Lung (tissue), 12 donors: ENCODE data around the gene RND3. TPM values are rescaled to one million over a fixed set of nuclear protein-coding genes. Genes with fewer than 3 reads are reported as not detected.

ENCODE experiments used
- ATAC-seq: fragments of 200-7000 bp; cut with Tn5 transposase; one replicate; pipeline ENCODE4 v1.9.1; 2020; ENCODE audit warnings: moderate number of reproducible peaks; ENCODE audit not compliant: insufficient read depth, low FRiP score
- DNase-seq, 3 donors: peaks; one replicate each; pipeline ENCODE4 v3.0.0-alpha.2; 2013 to 2017
- H3K27ac ChIP-seq, 2 donors: one replicate each; pipeline ENCODE4 v1.5.1; 2013; ENCODE audit warnings: mild to moderate bottlenecking in 2 of 2, moderate library complexity in 2 of 2, control low read depth in 1 of 2, inconsistent platforms in 1 of 2, low read depth in 1 of 2, low read length in 1 of 2
- H3K27me3 ChIP-seq, 3 donors: one replicate each; pipeline ENCODE4 v1.5.1; 2013; ENCODE audit warnings: low read length in 2 of 3; ENCODE audit not compliant: control insufficient read depth in 3 of 3, insufficient read depth in 3 of 3
- H3K36me3 ChIP-seq, 4 donors: one replicate each; pipeline ENCODE4 v1.5.1; 2013; ENCODE audit warnings: low read length in 4 of 4, mild to moderate bottlenecking in 1 of 4, moderate library complexity in 1 of 4; ENCODE audit not compliant: control insufficient read depth in 4 of 4, insufficient read depth in 4 of 4
- H3K4me1 ChIP-seq, 5 donors: one replicate each; pipeline ENCODE4 v1.5.1; 2013; ENCODE audit warnings: low read length in 5 of 5, mild to moderate bottlenecking in 2 of 5, moderate library complexity in 1 of 5; ENCODE audit not compliant: control insufficient read depth in 5 of 5, insufficient read depth in 5 of 5
- H3K4me3 ChIP-seq: one replicate; pipeline ENCODE4 v1.5.1; 2013; ENCODE audit warnings: mild to moderate bottlenecking, control low read depth, moderate library complexity
- H3K9ac ChIP-seq, 2 donors: one replicate each; pipeline ENCODE4 v1.5.1; 2013; ENCODE audit warnings: low read length in 2 of 2, control low read depth in 1 of 2; ENCODE audit not compliant: insufficient read depth in 1 of 2
- H3K9me3 ChIP-seq, 4 donors: one replicate each; pipeline ENCODE4 v1.5.1; 2013; ENCODE audit warnings: low read length in 3 of 4, mild to moderate bottlenecking in 1 of 4, moderate library complexity in 1 of 4; ENCODE audit not compliant: control insufficient read depth in 4 of 4, insufficient read depth in 3 of 4
- CTCF ChIP-seq: IDR thresholded peaks from 2 replicates; pipeline ENCODE4 v1.5.1; 2012; ENCODE audit warnings: mild to moderate bottlenecking; ENCODE audit errors: control extremely low read depth, extremely low read depth
- WGBS, 2 donors: extraction: QIAGEN DNeasy Blood & Tissue Kit; methylation state at CpG; one replicate each; pipeline ENCODE4 v1.1.7; 2013; 5-methylcytosine and 5-hydroxymethylcytosine counted together
- polyA plus RNA-seq, 2 donors: library from polyadenylated mRNA; stranded (reverse); fragments of 200-250 nt; gene quantifications; one replicate each; pipeline ENCODE4 v1.2.1, GENCODE V29; 2013
- total RNA-seq, 2 donors: library from RNA; depleted of rRNA in 1 of 2; stranded (reverse); fragments of >200 nt in 1 of 2; gene quantifications; one replicate each; pipeline ENCODE4 v1.2.1, GENCODE V29; 2014 to 2021
- donor health status: control.
- donor health status: control.
- donor health status: Bipolar disorder and iron deficiency.
- donor health status: healthy.
- donor health status: DM: yes; HTN: yes; CAD: no.

The RND3 gene
- total and polyA plus RNA-seq, 4 donors: 23.5 to 43.7 (median 33.4) TPM

GRCh38 chr2:150441226-150441625 lies 46.2 kb downstream of the RND3 start:
- no peak overlapping the region for H3K9ac ChIP-seq
- WGBS, 2 donors: 66 to 93% methylated on average over 2 of the region's 2 CpGs

GRCh38 chr2:150438654-150439053 lies 48.8 kb downstream of the RND3 start:
- Histone ChIP-seq H3K4me1 (peaks cover 0 to 19% (median 0%) of the 10 kb centered on the region in 5 donors), H3K9ac (no peak overlapping the region), H3K27ac (no peak overlapping the region), H3K9me3 (peaks cover 0 to 7% (median 2%) of the 10 kb centered on the region in 4 donors), H3K4me3 (no peak overlapping the region), H3K36me3 (no peaks in the 10 kb centered on the region), H3K27me3 (no peaks in the 10 kb centered on the region)
- no peak for TF ChIP-seq CTCF
- ATAC-seq: no peak
- DNase-seq: no peak
- WGBS, 2 donors: 86 to 90% methylated on average over 2 of the region's 2 CpGs

More at GRCh38 chr2:150441226-150441625, 46.2 kb downstream of the RND3 start:
- ATAC-seq: no peak
- Histone ChIP-seq H3K36me3 (no peaks in the 10 kb centered on the region), H3K27ac (no peak overlapping the region), H3K27me3 (no peaks in the 10 kb centered on the region), H3K4me3 (no peak overlapping the region), H3K9me3 (peaks cover 0 to under 1% (median 0%) of the 10 kb centered on the region in 4 donors), H3K4me1 (peaks cover 0 to 19% (median 0%) of the 10 kb centered on the region in 5 donors)
- no peak for TF ChIP-seq CTCF
- no peak for DNase-seq

GRCh38 chr2:150438041-150438440 lies 49.4 kb downstream of the RND3 start:
- peak in 2 of 3 donors; percentile 74 to 76 for DNase-seq
- no peak for TF ChIP-seq CTCF
- no peak overlapping the region for H3K27ac ChIP-seq
- no peaks in the 10 kb centered on the region for H3K36me3 ChIP-seq
- H3K27me3 ChIP-seq: no peaks in the 10 kb centered on the region
- H3K9me3 ChIP-seq: peaks cover 0 to 7% (median 2%) of the 10 kb centered on the region in 4 donors
- 71 to 76% methylated on average over 2 of the region's 2 CpGs for WGBS, 2 donors
- peaks cover 0 to 21% (median 0%) of the 10 kb centered on the region in 5 donors for H3K4me1 ChIP-seq
- no peak overlapping the region for H3K9ac ChIP-seq
- H3K4me3 ChIP-seq: no peak overlapping the region
- no peak for ATAC-seq

GRCh38 chr2:150432312-150432625 lies 55.2 kb downstream of the RND3 start:
- Histone ChIP-seq H3K4me1 (peaks cover 0 to 46% (median 4%) of the 10 kb centered on the region in 5 donors), H3K4me3 (no peak overlapping the region), H3K9me3 (peaks cover 0 to 7% (median 2%) of the 10 kb centered on the region in 4 donors), H3K36me3 (no peaks in the 10 kb centered on the region), H3K27ac (no peak overlapping the region), H3K27me3 (no peaks in the 10 kb centered on the region), H3K9ac (no peak overlapping the region)
- DNase-seq: peak; percentile 80 to 93 (median 92)
- no peak for ATAC-seq
- TF ChIP-seq CTCF: no peak
- WGBS, 2 donors: 75 to 79% methylated on average over 3 of the region's 3 CpGs
